ENCODE data around the gene SH3YL1. TPM values are rescaled to one million over a fixed set of nuclear protein-coding genes. Genes with fewer than 3 reads are reported as not detected.

SH3YL1 gene, protein sequence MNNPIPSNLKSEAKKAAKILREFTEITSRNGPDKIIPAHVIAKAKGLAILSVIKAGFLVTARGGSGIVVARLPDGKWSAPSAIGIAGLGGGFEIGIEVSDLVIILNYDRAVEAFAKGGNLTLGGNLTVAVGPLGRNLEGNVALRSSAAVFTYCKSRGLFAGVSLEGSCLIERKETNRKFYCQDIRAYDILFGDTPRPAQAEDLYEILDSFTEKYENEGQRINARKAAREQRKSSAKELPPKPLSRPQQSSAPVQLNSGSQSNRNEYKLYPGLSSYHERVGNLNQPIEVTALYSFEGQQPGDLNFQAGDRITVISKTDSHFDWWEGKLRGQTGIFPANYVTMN
- total RNA-seq = 32.1 and 37.0 TPM in 2 replicates

DNA sequence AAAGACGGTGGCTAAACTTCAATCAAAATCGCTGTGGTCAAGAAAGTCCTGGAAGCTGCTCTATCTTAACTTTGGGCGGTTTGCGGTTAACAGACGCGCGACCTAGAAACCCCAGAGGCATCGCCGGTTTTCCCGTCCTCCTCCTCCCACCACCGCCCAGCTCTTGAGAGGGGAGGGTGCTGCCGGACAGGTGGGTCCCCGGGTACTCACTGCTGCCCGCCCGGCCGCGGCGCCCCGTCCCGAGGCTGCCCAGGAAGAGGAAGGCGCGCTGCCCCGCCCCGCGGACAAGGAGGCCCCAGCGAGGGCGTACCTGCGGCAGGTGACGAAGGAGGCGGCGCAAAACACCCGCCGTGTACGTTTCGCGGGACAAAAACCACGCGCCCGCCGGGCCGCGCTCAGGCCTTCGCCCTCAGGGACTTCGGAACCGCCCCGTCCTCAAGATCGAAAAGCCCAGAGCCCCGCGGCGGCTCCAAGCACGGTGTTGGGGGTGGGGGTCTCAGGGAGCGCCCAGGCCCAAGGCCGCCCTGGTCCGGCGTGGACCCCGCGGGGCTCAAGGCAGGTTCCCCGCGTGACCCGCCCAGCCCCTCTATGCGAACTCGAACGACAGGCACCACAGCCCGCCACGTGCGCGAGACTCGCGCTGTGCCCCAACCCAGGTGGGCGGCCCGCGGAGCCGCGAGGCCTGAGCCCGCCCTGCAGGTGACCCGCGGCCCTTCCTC, at the start of gene SH3YL1:
Gene SH3YL1, minus strand, starts transcription at position 259 of the 719 bp plus-strand sequence. Its CDS starts 48 bp downstream, at position 211.

GRCh38 chr2:287911-288757, 24.3 kb upstream of the SH3YL1 start, which contains the start of gene ALKAL2:
TSS of gene ALKAL2 (minus strand) at chr2:288091. CDS start at chr2:287835, 256 bp downstream.

DNA sequence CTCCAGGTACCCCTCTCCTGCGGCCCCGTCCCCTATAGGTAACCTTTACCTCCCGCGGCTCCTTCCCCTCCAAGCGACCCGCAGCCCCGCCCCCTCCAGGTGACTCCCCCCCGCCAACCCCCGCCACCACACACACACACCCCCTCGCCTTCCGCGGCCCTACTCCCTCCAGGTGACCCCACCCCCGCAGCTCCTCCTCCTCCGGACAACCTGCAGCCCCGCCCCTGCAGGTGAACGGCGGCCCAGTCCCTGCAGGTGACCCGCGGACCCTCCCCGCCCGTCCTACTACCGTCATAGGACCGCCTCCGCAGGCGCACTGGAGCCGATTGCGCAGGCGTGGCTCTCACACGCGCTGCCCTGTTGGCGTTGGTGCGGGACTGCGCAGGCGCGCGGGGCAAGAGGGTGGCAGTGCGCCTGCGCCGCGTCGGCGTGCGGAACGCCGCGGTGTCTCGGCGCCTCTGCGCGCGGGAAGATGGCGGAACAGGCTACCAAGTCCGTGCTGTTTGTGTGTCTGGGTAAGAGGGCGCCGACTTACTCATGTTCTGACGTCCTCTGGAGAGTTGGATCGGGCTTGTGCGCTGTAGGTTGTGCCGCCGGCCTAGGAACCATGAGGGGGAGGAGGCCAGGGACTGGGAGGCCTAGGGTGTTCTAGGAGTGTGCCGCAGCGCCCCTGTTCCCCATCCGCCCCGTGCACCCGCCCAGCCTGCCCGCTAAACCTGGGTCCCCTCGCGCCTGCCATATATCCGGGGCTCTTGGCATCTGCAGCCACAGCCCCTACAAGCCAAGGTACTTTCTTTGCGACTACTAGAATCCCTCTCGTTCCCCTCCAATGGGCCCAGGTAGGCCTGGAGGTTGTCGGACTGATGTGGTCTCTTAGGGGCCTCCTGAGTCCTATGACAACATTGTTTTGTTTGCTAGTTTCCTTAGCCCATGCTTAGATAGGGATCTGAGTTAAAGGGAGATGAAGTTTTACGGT, 949 bp upstream of the SH3YL1 start, which contains the start of gene ACP1:
Gene ACP1, plus strand, starts transcription at position 455 of the 976 bp plus-strand sequence. Its CDS starts 18 bp downstream, at position 473.

Other genes starting within 250 kb of the SH3YL1 start
- gene FAM110C, start 217.5 kb downstream of the SH3YL1 start, total RNA-seq = 0.82 TPM in 1 of 2 replicates, not detected in the other
- 80.4 and 82.5 TPM in 2 replicates for gene ACP1, start 915 bp upstream of the SH3YL1 start, total RNA-seq
- gene ALKAL2, start 24.1 kb upstream of the SH3YL1 start, total RNA-seq = 0.09 and 1.3 TPM in 2 replicates